Measurements from ENCODE around the gene SLC25A5.

The SLC25A5 gene

DNA sequence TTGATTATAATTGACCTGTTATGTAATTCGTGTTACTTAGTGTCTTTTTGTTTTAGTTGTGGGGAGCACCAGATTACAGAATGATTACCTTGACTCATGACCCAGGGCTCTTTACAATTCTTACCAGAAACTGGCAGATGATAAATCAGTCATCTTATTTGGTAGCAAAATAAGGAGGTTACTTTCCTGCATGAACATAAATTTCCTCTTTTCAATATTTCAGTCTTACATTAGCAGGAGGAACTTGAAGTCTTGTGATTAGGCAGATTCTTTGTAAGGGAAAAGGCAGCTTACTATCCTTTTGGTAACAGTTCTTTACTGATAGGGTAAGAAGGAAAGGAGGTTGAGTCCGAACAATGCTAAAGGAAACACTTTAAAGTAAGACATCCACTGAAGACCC lies 26.0 kb upstream of the SLC25A5 start:
- H3K9me3 ChIP-seq (ENCODE audit: control insufficient read depth, low read length) = no peaks in the 10 kb centered on the region
- no peaks in the 10 kb centered on the region for H3K4me1 ChIP-seq (ENCODE audit: control insufficient read depth, insufficient read depth, low read length)
- no peak overlapping the region for H3K4me3 ChIP-seq (ENCODE audit: insufficient read depth, low read depth, low read length)
- no peak overlapping the region for H3K27ac ChIP-seq (ENCODE audit: insufficient read depth, low read depth, low read length, poor library complexity, severe bottlenecking)
- WGBS, 2 experiments = 100% methylated on average over 2 of the region's 2 CpGs; no CpG with 5 or more reads in 1 of the 2 experiments
- no peaks in the 10 kb centered on the region for H3K36me3 ChIP-seq (ENCODE audit: control insufficient read depth, insufficient read depth, low read length)
- no peaks in the 10 kb centered on the region for H3K27me3 ChIP-seq (ENCODE audit: control insufficient read depth, insufficient read depth, low read length, poor library complexity, severe bottlenecking)

DNA sequence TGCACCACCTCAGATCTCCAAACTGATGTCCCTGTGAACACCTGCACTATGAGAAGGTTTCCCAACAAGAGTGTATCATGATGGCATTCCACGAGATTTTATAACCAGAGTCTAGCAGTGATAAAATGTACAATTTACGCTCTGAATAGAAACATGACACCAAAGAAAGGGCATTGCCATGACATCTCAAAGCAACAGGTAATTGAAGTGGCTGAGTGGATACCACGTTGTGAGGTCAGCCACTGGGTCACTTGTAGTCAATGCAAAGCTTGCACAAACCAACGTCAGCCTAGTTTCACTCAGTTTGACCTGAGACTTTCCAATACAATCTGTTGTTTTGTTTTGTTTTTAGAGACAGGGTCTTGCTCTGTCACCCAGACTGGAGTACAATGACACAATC lies 15.0 kb upstream of the SLC25A5 start:
- H3K9me3 ChIP-seq (ENCODE audit: control insufficient read depth, low read length) = no peaks in the 10 kb centered on the region
- H3K36me3 ChIP-seq (ENCODE audit: control insufficient read depth, insufficient read depth, low read length) = no peaks in the 10 kb centered on the region
- 91 to 96% methylated on average over 4 of the region's 4 CpGs for WGBS, 2 experiments
- H3K27me3 ChIP-seq (ENCODE audit: control insufficient read depth, insufficient read depth, low read length, poor library complexity, severe bottlenecking) = no peaks in the 10 kb centered on the region
- H3K4me3 ChIP-seq (ENCODE audit: insufficient read depth, low read depth, low read length) = no peak overlapping the region
- no peak overlapping the region for H3K27ac ChIP-seq (ENCODE audit: insufficient read depth, low read depth, low read length, poor library complexity, severe bottlenecking)
- H3K4me1 ChIP-seq (ENCODE audit: control insufficient read depth, insufficient read depth, low read length) = no peaks in the 10 kb centered on the region

DNA sequence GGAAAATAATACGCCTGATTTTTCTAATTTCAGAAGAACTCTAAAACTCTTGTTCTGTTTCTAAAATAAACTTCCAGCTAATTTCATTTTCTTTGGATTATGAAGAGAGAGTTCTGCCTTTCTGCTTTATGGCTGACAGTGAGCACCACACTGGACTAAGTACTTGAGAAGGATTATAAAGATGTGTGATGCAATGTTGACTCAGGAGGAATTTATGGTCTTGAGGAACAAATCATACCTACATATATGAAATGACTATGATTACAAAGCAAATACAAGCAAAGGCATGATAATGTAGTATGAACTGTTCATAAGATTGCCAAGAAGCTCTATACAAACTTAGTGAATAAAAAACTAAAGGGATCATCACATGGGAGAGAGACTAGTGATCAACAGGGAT lies 13.0 kb upstream of the SLC25A5 start:
- Histone ChIP-seq H3K36me3 (ENCODE audit: control insufficient read depth, insufficient read depth, low read length) (no peaks in the 10 kb centered on the region), H3K27ac (ENCODE audit: insufficient read depth, low read depth, low read length, poor library complexity, severe bottlenecking) (no peak overlapping the region), H3K4me1 (ENCODE audit: control insufficient read depth, insufficient read depth, low read length) (no peaks in the 10 kb centered on the region), H3K9me3 (ENCODE audit: control insufficient read depth, low read length) (no peaks in the 10 kb centered on the region), H3K27me3 (ENCODE audit: control insufficient read depth, insufficient read depth, low read length, poor library complexity, severe bottlenecking) (no peaks in the 10 kb centered on the region), H3K4me3 (ENCODE audit: insufficient read depth, low read depth, low read length) (no peak overlapping the region)
- WGBS, 2 experiments = no CpG with 5 or more reads among the region's 1 CpG

DNA sequence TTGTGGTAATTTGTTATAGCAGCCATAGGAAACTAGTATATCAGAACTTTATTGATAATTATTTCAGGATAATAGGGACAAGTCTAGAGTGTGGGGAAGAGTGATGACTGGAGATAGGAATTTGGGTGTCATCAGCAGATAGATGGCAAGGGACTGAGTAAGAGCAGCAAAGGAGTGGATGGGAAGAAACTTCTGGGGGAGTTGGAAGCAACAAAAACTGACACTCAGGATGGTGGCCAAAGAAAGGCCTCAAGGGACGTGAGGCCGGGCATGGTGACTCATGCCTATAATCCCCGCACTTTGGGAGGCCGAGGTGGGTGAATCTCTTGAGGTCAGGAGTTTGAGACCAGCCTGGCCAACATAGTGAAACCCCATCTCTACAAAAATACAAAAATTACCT lies 9.1 kb upstream of the SLC25A5 start:
- Histone ChIP-seq H3K4me3 (ENCODE audit: insufficient read depth, low read depth, low read length) (no peak overlapping the region), H3K27ac (ENCODE audit: insufficient read depth, low read depth, low read length, poor library complexity, severe bottlenecking) (no peak overlapping the region), H3K36me3 (ENCODE audit: control insufficient read depth, insufficient read depth, low read length) (no peaks in the 10 kb centered on the region), H3K4me1 (ENCODE audit: control insufficient read depth, insufficient read depth, low read length) (no peaks in the 10 kb centered on the region), H3K9me3 (ENCODE audit: control insufficient read depth, low read length) (no peaks in the 10 kb centered on the region), H3K27me3 (ENCODE audit: control insufficient read depth, insufficient read depth, low read length, poor library complexity, severe bottlenecking) (no peaks in the 10 kb centered on the region)
- WGBS, 2 experiments = 80 to 98% methylated on average over 2 to 4 of the region's 4 CpGs

DNA sequence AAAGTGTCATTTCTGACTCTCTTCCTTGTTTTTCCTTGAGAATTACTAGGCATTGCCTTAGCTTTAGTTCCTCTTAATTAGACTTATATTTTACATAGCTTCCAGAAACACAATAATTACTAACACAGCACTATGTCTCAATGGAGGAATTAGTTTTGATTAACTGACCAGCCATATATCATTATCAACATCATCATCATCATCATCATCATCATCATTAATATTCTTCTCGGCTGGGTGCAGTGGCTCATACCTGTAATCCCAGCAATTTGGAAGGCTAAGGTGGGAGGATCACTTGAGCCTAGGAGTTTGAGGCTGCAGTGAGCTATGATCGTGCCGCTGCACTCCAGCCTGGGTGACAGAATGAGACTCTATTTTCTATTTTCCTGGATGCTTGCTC lies 2.7 kb upstream of the SLC25A5 start:
- H3K4me1 ChIP-seq (ENCODE audit: control insufficient read depth, insufficient read depth, low read length) = no peaks in the 10 kb centered on the region
- no peaks in the 10 kb centered on the region for H3K27me3 ChIP-seq (ENCODE audit: control insufficient read depth, insufficient read depth, low read length, poor library complexity, severe bottlenecking)
- peaks cover 4% of the 10 kb centered on the region for H3K36me3 ChIP-seq (ENCODE audit: control insufficient read depth, insufficient read depth, low read length)
- WGBS, 2 experiments = 87 to 100% methylated on average over 3 of the region's 3 CpGs
- H3K9me3 ChIP-seq (ENCODE audit: control insufficient read depth, low read length) = no peaks in the 10 kb centered on the region
- H3K27ac ChIP-seq (ENCODE audit: insufficient read depth, low read depth, low read length, poor library complexity, severe bottlenecking) = no peak overlapping the region
- H3K4me3 ChIP-seq (ENCODE audit: insufficient read depth, low read depth, low read length) = no peak overlapping the region

DNA sequence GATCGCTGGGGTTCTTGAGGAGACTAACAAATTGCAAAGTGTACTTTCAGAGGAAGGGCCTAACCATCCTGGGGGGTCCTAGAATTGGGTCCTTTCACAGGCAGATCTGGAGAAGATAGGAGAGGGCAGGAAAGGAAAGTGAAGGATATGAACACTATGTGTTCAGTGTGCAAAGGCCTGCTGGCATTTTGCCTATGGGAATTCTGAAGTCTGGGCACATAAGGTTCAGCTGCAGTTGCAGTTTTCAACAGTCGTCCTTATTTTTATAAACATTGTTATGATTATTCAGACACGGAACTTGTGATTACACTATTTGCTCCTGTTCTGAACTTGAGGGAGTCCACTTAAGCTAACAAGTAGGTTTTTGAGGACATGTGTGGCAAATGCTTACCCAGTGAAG lies 1.3 kb upstream of the SLC25A5 start:
- H3K4me1 ChIP-seq (ENCODE audit: control insufficient read depth, insufficient read depth, low read length) = no peaks in the 10 kb centered on the region
- peaks cover 5% of the 10 kb centered on the region for H3K36me3 ChIP-seq (ENCODE audit: control insufficient read depth, insufficient read depth, low read length)
- H3K9me3 ChIP-seq (ENCODE audit: control insufficient read depth, low read length) = no peaks in the 10 kb centered on the region
- H3K4me3 ChIP-seq (ENCODE audit: insufficient read depth, low read depth, low read length) = no peak overlapping the region
- no peaks in the 10 kb centered on the region for H3K27me3 ChIP-seq (ENCODE audit: control insufficient read depth, insufficient read depth, low read length, poor library complexity, severe bottlenecking)
- no peak overlapping the region for H3K27ac ChIP-seq (ENCODE audit: insufficient read depth, low read depth, low read length, poor library complexity, severe bottlenecking)
- 95 to 100% methylated on average over 3 of the region's 3 CpGs for WGBS, 2 experiments

DNA sequence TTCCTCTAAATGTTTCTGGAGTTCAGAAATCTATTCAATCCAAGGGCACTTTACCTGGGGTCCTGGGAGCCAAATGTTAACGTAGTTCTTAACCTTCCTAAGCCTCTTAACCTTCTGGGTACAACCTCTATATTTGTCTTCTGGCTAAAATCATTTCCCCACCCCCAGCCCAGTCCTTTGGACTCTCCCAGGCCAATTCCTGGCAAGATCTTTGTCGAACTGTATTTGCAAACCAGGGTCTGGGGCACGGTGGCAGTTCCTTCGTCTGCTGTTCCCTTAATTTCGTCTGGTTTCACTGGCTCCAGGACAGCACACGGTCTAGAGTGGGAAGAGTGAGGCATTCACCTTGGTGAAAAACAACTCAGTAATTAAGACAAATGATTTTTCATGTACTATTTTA lies 811 bp upstream of the SLC25A5 start:
- Histone ChIP-seq H3K27ac (ENCODE audit: insufficient read depth, low read depth, low read length, poor library complexity, severe bottlenecking) (no peak overlapping the region), H3K27me3 (ENCODE audit: control insufficient read depth, insufficient read depth, low read length, poor library complexity, severe bottlenecking) (no peaks in the 10 kb centered on the region), H3K4me1 (ENCODE audit: control insufficient read depth, insufficient read depth, low read length) (no peaks in the 10 kb centered on the region), H3K4me3 (ENCODE audit: insufficient read depth, low read depth, low read length) (no peak overlapping the region), H3K9me3 (ENCODE audit: control insufficient read depth, low read length) (no peaks in the 10 kb centered on the region), H3K36me3 (ENCODE audit: control insufficient read depth, insufficient read depth, low read length) (peaks cover 5% of the 10 kb centered on the region)
- 81 to 94% methylated on average over 6 of the region's 6 CpGs for WGBS, 2 experiments

DNA sequence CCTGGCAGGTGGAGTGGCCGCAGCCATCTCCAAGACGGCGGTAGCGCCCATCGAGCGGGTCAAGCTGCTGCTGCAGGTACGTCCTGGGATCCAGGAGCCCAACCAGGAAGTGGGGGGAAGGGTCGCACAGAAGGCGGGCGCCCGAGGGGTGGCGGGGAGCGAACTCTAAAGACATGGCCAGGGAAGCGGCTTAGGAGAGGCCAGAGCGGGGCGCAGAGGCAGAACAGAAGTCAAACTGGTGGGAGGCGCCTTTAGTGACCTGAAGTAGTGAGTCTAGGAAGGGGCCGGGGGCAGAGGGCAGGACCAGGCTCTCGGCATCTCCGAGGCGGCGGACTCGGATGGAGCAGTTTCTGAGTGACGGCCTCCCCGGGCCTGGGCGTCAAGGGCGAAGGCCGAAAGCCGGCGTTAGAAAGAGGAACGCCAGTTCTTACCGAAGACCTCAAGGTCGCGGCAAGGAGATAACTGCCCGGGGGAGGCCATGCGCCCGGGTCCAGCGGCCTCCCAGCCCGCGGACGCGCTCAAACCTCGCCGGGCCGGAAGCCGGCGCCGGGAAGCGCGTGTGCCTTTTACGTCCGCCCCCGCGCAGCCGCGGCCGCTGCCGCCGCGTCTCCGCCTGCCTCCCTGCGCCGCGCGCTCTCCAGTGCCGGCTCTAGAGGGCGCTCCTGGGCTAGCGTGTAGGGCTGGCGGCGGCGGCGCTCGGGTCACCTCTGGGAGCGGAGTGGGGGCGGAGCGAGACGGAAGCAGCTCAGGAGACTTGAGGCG lies 488 bp downstream of the SLC25A5 start:
- no peaks in the 10 kb centered on the region for H3K4me1 ChIP-seq (ENCODE audit: control insufficient read depth, insufficient read depth, low read length)
- H3K4me3 ChIP-seq (ENCODE audit: insufficient read depth, low read depth, low read length) = peak overlapping the region; percentile 70
- 0% methylated on average over 78 of the region's 78 CpGs for WGBS, 2 experiments
- H3K27me3 ChIP-seq (ENCODE audit: control insufficient read depth, insufficient read depth, low read length, poor library complexity, severe bottlenecking) = no peaks in the 10 kb centered on the region
- H3K27ac ChIP-seq (ENCODE audit: insufficient read depth, low read depth, low read length, poor library complexity, severe bottlenecking) = peak overlapping the region; percentile 74
- H3K9me3 ChIP-seq (ENCODE audit: control insufficient read depth, low read length) = no peaks in the 10 kb centered on the region
- H3K36me3 ChIP-seq (ENCODE audit: control insufficient read depth, insufficient read depth, low read length) = peaks cover 5% of the 10 kb centered on the region

DNA sequence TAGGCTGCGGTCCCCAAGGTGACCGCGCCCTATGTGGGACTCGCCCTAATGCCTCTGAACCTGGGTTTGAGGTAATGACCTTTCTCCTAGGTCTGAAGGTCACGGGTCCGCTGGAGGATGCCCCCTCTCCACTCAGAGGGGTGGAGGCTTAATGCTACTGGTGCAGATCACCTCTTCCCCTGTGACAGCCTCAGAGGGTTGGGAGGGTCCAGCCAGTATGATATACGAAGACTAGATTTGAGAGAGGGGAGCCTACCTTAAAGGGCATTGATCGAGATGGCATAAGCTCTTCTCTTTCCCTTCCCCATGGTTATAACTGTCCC lies 1.0 kb downstream of the SLC25A5 start:
- Histone ChIP-seq H3K27me3 (ENCODE audit: control insufficient read depth, insufficient read depth, low read length, poor library complexity, severe bottlenecking) (no peaks in the 10 kb centered on the region), H3K4me1 (ENCODE audit: control insufficient read depth, insufficient read depth, low read length) (no peaks in the 10 kb centered on the region), H3K4me3 (ENCODE audit: insufficient read depth, low read depth, low read length) (peak overlapping the region; percentile 70), H3K9me3 (ENCODE audit: control insufficient read depth, low read length) (no peaks in the 10 kb centered on the region), H3K27ac (ENCODE audit: insufficient read depth, low read depth, low read length, poor library complexity, severe bottlenecking) (no peak overlapping the region), H3K36me3 (ENCODE audit: control insufficient read depth, insufficient read depth, low read length) (peaks cover 5% of the 10 kb centered on the region)
- WGBS, 2 experiments = 10 to 11% methylated on average over 8 of the region's 8 CpGs

DNA sequence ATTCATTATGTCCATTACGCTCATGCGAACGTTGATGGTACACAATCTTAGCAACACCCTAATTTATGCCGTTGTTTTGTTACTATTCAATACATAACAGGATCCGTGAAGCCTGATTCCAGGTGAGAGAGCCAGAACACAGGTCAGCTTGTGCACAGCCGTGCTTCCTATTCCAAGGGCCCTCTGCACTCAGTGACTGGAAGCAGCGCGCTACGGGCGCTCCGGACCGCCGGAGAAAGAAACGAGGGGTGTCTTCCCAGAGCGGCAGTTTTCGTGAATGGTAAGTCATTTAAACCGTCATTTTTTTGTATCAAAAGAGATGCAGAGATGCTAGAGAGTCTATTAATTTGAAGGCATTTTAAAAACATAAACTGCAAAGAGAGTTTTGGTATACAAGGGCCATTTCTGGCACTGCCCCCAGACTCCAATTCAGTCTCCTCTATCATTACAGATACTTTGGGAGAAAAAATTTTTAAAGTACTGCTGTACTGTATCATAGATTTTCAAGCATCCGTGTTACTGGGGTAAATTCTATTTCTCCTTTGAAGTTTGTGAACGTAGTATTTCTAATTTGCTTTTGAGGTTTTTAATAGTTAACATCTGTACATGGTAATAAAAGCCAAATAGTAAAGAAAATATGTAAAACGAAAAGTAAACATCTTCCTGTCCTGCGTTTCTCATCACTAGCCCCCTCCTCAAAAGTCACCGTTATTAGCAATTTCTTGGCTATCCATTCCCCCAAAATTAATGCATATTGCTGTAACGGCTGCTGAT lies 6.6 kb downstream of the SLC25A5 start:
- Histone ChIP-seq H3K4me3 (ENCODE audit: insufficient read depth, low read depth, low read length) (no peak overlapping the region), H3K27ac (ENCODE audit: insufficient read depth, low read depth, low read length, poor library complexity, severe bottlenecking) (no peak overlapping the region), H3K27me3 (ENCODE audit: control insufficient read depth, insufficient read depth, low read length, poor library complexity, severe bottlenecking) (no peaks in the 10 kb centered on the region), H3K9me3 (ENCODE audit: control insufficient read depth, low read length) (no peaks in the 10 kb centered on the region), H3K4me1 (ENCODE audit: control insufficient read depth, insufficient read depth, low read length) (no peaks in the 10 kb centered on the region), H3K36me3 (ENCODE audit: control insufficient read depth, insufficient read depth, low read length) (peaks cover 5% of the 10 kb centered on the region)
- 94% methylated on average over 21 to 23 of the region's 23 CpGs for WGBS, 2 experiments

All from ectodermal cell (in vitro differentiated cells).